ENCODE data around the gene SMC4.
A peak's percentile ranks its signal among the peaks of the same experiment; 100 is the strongest.

The SMC4 gene

GRCh38 chr3:160464971-160465370 lies 65.5 kb downstream of the SMC4 start:
- ChIA-PET CTCF (interaction anchor here (0.8 to 1.9 kb wide), 7 partner anchors 10 to 461 kb away, joined by 3 to 4 read pairs (median 3); no protein-coding TSS in a partner anchor), POLR2A (no interaction called here)
- no peak for DNase-seq (ENCODE audit: extremely low spot score)
- no peak for TF ChIP-seq CTCF (IDR thresholded peaks at IDR 0.05; ENCODE audit: control extremely low read depth, extremely low read depth, low read depth, missing control alignments)

- DNase-seq (ENCODE audit: extremely low spot score), result no peak
- ChIA-PET CTCF (no interaction called here), POLR2A (no interaction called here)
- no peak for TF ChIP-seq CTCF (IDR thresholded peaks at IDR 0.05; ENCODE audit: control extremely low read depth, extremely low read depth, low read depth, missing control alignments)
Measured at GRCh38 chr3:160470181-160470580, 70.7 kb downstream of the SMC4 start.

GRCh38 chr3:160471892-160472291 lies 72.4 kb downstream of the SMC4 start:
- CTCF ChIA-PET, result interaction anchor here (0.8 to 2.5 kb wide), 3 partner anchors 10 to 15 kb away, joined by 3 to 9 read pairs (median 3); no protein-coding TSS in a partner anchor
- POLR2A ChIA-PET, result no interaction called here

GRCh38 chr3:160472344-160472743 lies 72.9 kb downstream of the SMC4 start:
- TF ChIP-seq CTCF (IDR thresholded peaks at IDR 0.05; ENCODE audit: control extremely low read depth, extremely low read depth, low read depth, missing control alignments), result no peak
- no peak for DNase-seq (ENCODE audit: extremely low spot score)
- POLR2A ChIA-PET, result no interaction called here
- CTCF ChIA-PET, result interaction anchor here (0.8 to 2.5 kb wide), 3 partner anchors 10 to 14 kb away, joined by 3 to 9 read pairs (median 3); no protein-coding TSS in a partner anchor

More at GRCh38 chr3:160471892-160472291, 72.4 kb downstream of the SMC4 start:
- no peak for DNase-seq (ENCODE audit: extremely low spot score)
- no peak for TF ChIP-seq CTCF (IDR thresholded peaks at IDR 0.05; ENCODE audit: control extremely low read depth, extremely low read depth, low read depth, missing control alignments)

- ChIA-PET POLR2A (no interaction called here), CTCF (interaction anchor here (2.5 kb wide), 1 partner anchor 9 kb away, joined by 9 read pairs; no protein-coding TSS in a partner anchor)
- peak; percentile 1 for TF ChIP-seq CTCF (IDR thresholded peaks at IDR 0.05; ENCODE audit: control extremely low read depth, extremely low read depth, low read depth, missing control alignments)
- DNase-seq (ENCODE audit: extremely low spot score), result no peak
Measured at GRCh38 chr3:160473221-160473620, 73.8 kb downstream of the SMC4 start.

- ChIA-PET POLR2A (no interaction called here), CTCF (interaction anchor here (2.5 kb wide), 1 partner anchor 8 kb away, joined by 9 read pairs; no protein-coding TSS in a partner anchor)
- DNase-seq (ENCODE audit: extremely low spot score), result no peak
- TF ChIP-seq CTCF (IDR thresholded peaks at IDR 0.05; ENCODE audit: control extremely low read depth, extremely low read depth, low read depth, missing control alignments), result no peak
Measured at GRCh38 chr3:160473978-160474377, 74.5 kb downstream of the SMC4 start.
